GM21717 (cell line): ENCODE measurements around the gene ARPC4.
"Not testable (repeated sequence)": the region's sequence is repeated elsewhere in the genome, so short reads cannot be mapped to it uniquely, and the experiment has no call there.

Experiments used
- ATAC-seq: cut with Tn5 transposase; IDR thresholded peaks from one replicate; pipeline ENCODE4 v1.9.1; 2021; ENCODE audit warnings: mild to moderate bottlenecking, moderate library complexity; ENCODE audit not compliant: unreplicated experiment

ARPC4 gene

GRCh38 chr3:9851383-9851782 lies 58.5 kb downstream of the ARPC4 start:
- not testable (repeated sequence) for ATAC-seq

GRCh38 chr3:9851926-9852325 lies 59.0 kb downstream of the ARPC4 start:
- ATAC-seq: not testable (repeated sequence)

GRCh38 chr3:9852528-9852927 lies 59.6 kb downstream of the ARPC4 start:
- no peak for ATAC-seq

- ATAC-seq: not testable (repeated sequence)
These were observed 61.5 kb downstream of the ARPC4 start for GRCh38 chr3:9854291-9854940.

- no peak for ATAC-seq
These were observed 62.7 kb downstream of the ARPC4 start for GRCh38 chr3:9855594-9855993.
